B cell (primary cell): ENCODE data around the gene TENM4. TPM values are rescaled to one million over a fixed set of nuclear protein-coding genes. Genes with fewer than 3 reads are reported as not detected.

ENCODE experiments used
- ATAC-seq: fragments of 200-7000 bp; cut with Tn5 transposase; one replicate; pipeline ENCODE4 v1.10.0; 2021; ENCODE audit warnings: low read depth, mild to moderate bottlenecking, moderate number of reproducible peaks, moderate library complexity
- CTCF ChIA-PET: fragments of 350-600 bp; sonication (Branson Sonifier 250); formaldehyde crosslinking; loops from one replicate; lab custom pipeline; 2021; ENCODE audit warnings: antibody characterized with exemption, inconsistent platforms; lab: Charles Lee
- POLR2A ChIA-PET: fragments of 350-600 bp; sonication (Branson Sonifier 250); formaldehyde crosslinking; loops from one replicate; lab custom pipeline; 2021; ENCODE audit warnings: antibody characterized with exemption; lab: Charles Lee
- DNase-seq: peaks from one replicate; pipeline ENCODE4 v3.0.0; 2013
- H2AFZ ChIP-seq: 2 replicates; pipeline ENCODE4 v1.6.1; 2012; ENCODE audit warnings: mild to moderate bottlenecking, low read depth, low read length; ENCODE audit not compliant: insufficient read depth, poor library complexity, severe bottlenecking
- H3K27ac ChIP-seq, 2 donors: 1 replicate in 1 of 2; 2 replicates in 1 of 2; pipeline ENCODE4 v1.5.1; 2012 to 2013; ENCODE audit warnings: low read length in 2 of 2, mild to moderate bottlenecking in 2 of 2, moderate library complexity in 1 of 2
- H3K27me3 ChIP-seq, 4 experiments: fragments of 200-600 bp in 1 of 4; sonication (generic) in 1 of 4; replicated peaks in 1 of 4; 1 replicate in 2 of 4; 2 replicates in 2 of 4; pipeline versions ENCODE4 v1.6.1 to v1.7.0; 2013 to 2016; ENCODE audit warnings: low read length in 3 of 4, mild to moderate bottlenecking in 2 of 4, mixed read lengths in 1 of 4, moderate library complexity in 1 of 4; ENCODE audit not compliant: insufficient read depth in 4 of 4, control insufficient read depth in 3 of 4; ENCODE audit errors: control extremely low read depth in 1 of 4
- H3K36me3 ChIP-seq, 2 experiments: replicated peaks in 1 of 2; 1 replicate in 1 of 2; 2 replicates in 1 of 2; pipeline versions ENCODE4 v1.6.1 to v1.7.1; 2013; ENCODE audit warnings: low read length in 1 of 2; ENCODE audit not compliant: insufficient read depth in 2 of 2, control insufficient read depth in 1 of 2; ENCODE audit errors: control extremely low read depth in 1 of 2, extremely low read depth in 1 of 2
- H3K4me1 ChIP-seq, 2 donors: fragments of 200-600 bp in 1 of 2; sonication (generic) in 1 of 2; 1 replicate in 1 of 2; 2 replicates in 1 of 2; pipeline versions ENCODE4 v1.5.1 to v1.6.1; 2013 to 2017; ENCODE audit warnings: low read length in 2 of 2; ENCODE audit not compliant: control insufficient read depth in 2 of 2, insufficient read depth in 2 of 2
- H3K4me2 ChIP-seq: replicated peaks from 2 replicates; pipeline ENCODE3; 2012; ENCODE audit warnings: mild to moderate bottlenecking, low read depth, low read length; ENCODE audit not compliant: poor library complexity, severe bottlenecking
- H3K4me3 ChIP-seq, 5 experiments: fragments of 200-600 bp in 1 of 5; sonication (generic) in 1 of 5; 1 replicate in 3 of 5; 2 replicates in 2 of 5; pipeline versions ENCODE4 v1.5.1 to v1.7.0; 2011 to 2016; ENCODE audit warnings: low read length in 4 of 5, mild to moderate bottlenecking in 4 of 5, low read depth in 2 of 5, control low read depth in 1 of 5, moderate library complexity in 1 of 5; ENCODE audit not compliant: insufficient read depth in 1 of 5; ENCODE audit errors: control extremely low read depth in 1 of 5, extremely low read depth in 1 of 5
- H3K79me2 ChIP-seq: fragments of 200-600 bp; sonication (generic); one replicate; pipeline ENCODE4 v1.6.0; 2016; ENCODE audit warnings: low read length; ENCODE audit not compliant: control insufficient read depth, insufficient read depth
- H3K9ac ChIP-seq: fragments of 200-600 bp; sonication (generic); 2 replicates; pipeline ENCODE4 v1.6.1; 2017; ENCODE audit warnings: mild to moderate bottlenecking, low read length, moderate library complexity
- H3K9me3 ChIP-seq, 3 donors: one replicate each; pipeline versions ENCODE4 v1.6.1 to v1.7.1; 2013; ENCODE audit warnings: low read length in 2 of 3; ENCODE audit not compliant: control insufficient read depth in 2 of 3, insufficient read depth in 1 of 3; ENCODE audit errors: control extremely low read depth in 1 of 3
- H4K20me1 ChIP-seq: 2 replicates; pipeline ENCODE4 v1.6.0; 2012; ENCODE audit warnings: mild to moderate bottlenecking, low read length; ENCODE audit not compliant: insufficient read depth, control insufficient read depth, poor library complexity, severe bottlenecking
- H3K27ac Mint-ChIP-seq: one replicate; pipeline ENCODE4 v1.8.0; 2021; ENCODE audit warnings: mixed read lengths
- H3K27me3 Mint-ChIP-seq: one replicate; pipeline ENCODE4 v1.8.0; 2021; ENCODE audit warnings: mixed read lengths
- H3K4me1 Mint-ChIP-seq: one replicate; pipeline ENCODE4 v1.8.0; 2021; ENCODE audit warnings: mixed read lengths
- H3K4me3 Mint-ChIP-seq: one replicate; pipeline ENCODE4 v1.8.0; 2021; ENCODE audit warnings: mixed read lengths
- H3K9me3 Mint-ChIP-seq: one replicate; pipeline ENCODE4 v1.8.0; 2022; ENCODE audit warnings: mixed read lengths; ENCODE audit not compliant: insufficient read depth
- CTCF ChIP-seq: fragments of 200-600 bp; IDR thresholded peaks from one replicate; pipeline ENCODE4 v1.8.0; 2022; ENCODE audit warnings: antibody characterized with exemption, mild to moderate bottlenecking
- EZH2 ChIP-seq: IDR thresholded peaks from 2 replicates; pipeline ENCODE4 v1.6.1; 2012; ENCODE audit warnings: borderline replicate concordance, low read depth, mild to moderate bottlenecking, moderate library complexity, low read length; ENCODE audit not compliant: insufficient read depth, poor library complexity, severe bottlenecking
- WGBS: methylation state at CpG from one replicate; pipeline ENCODE4 v1.1.5; 2013; ENCODE audit warnings: missing lambda C conversion rate; ENCODE audit not compliant: insufficient coverage; 5-methylcytosine and 5-hydroxymethylcytosine counted together
- intact Hi-C: fragments of 100-400 bp; cut with micrococcal nuclease; formaldehyde crosslinking; loops from one replicate; pipeline ENCODE4 v1.10.0; 2022
- polyA plus RNA-seq: library from polyadenylated mRNA; depleted of rRNA; stranded (reverse); fragments of >200 nt; gene quantifications from 2 replicates; pipeline ENCODE4 v1.2.3, GENCODE V29; 2012
- total RNA-seq, 2 donors: library from RNA; stranded (reverse); fragments of 120-200 nt in 1 of 2; gene quantifications; 1 replicate in 1 of 2; 2 replicates in 1 of 2; pipeline versions ENCODE4 v1.2.3 to v1.2.4, GENCODE V29; 2013 to 2022

TENM4 gene
- total and polyA plus RNA-seq, 2 donors (not counting 1 experiment from before 2014, with no cell fraction given): 0.09 to 5.7 TPM

DNA sequence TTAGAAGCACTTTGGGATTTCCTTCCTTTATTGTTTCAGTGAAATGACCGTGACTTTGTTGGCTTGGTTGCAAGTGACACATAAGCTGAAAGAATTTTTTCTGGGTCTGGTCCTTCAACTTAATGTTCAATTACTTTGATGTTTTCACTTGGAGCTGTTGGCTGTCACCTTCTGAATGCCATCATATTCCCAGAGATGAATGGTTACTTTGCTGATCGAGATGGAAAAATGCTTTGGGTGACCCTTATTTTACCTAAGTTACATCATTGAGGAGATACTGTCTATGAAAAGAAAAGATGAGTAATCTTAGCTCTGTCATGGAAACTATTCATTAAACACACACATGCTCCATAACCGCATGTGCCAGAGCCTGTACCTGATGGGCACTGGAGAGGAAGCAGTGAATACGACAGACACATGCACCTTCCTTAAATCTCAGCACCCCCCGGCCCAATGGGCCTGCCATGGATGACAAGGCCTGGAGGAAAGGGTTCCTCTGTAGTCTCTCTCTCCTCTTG, 76.9 kb downstream of the TENM4 start:
- Histone ChIP-seq H3K4me2 (no peak overlapping the region), H4K20me1 (no peaks in the 10 kb centered on the region), H2AFZ (no peak overlapping the region), H3K36me3 (no peaks in the 10 kb centered on the region), H3K4me3 (no peak overlapping the region), H3K4me1 (no peaks in the 10 kb centered on the region), H3K9me3 (no peaks in the 10 kb centered on the region), H3K27me3 (peaks cover 0 to 2% (median 0%) of the 10 kb centered on the region in 4 experiments), H3K9ac (no peak overlapping the region), H3K27ac (no peak overlapping the region), H3K79me2 (no peaks in the 10 kb centered on the region)
- Mint-ChIP-seq H3K9me3 (no peaks in the 10 kb centered on the region), H3K4me3 (no peak overlapping the region), H3K4me1 (no peaks in the 10 kb centered on the region), H3K27ac (no peak overlapping the region), H3K27me3 (peaks cover 16% of the 10 kb centered on the region)
- TF ChIP-seq CTCF (no peak), EZH2 (no peak)
- ChIA-PET CTCF (no interaction called here), POLR2A (no interaction called here)
- DNase-seq (no peak), ATAC-seq (no peak)
- intact Hi-C loops: no loop called here
- WGBS: 80% methylated on average over 3 of the region's 5 CpGs

DNA sequence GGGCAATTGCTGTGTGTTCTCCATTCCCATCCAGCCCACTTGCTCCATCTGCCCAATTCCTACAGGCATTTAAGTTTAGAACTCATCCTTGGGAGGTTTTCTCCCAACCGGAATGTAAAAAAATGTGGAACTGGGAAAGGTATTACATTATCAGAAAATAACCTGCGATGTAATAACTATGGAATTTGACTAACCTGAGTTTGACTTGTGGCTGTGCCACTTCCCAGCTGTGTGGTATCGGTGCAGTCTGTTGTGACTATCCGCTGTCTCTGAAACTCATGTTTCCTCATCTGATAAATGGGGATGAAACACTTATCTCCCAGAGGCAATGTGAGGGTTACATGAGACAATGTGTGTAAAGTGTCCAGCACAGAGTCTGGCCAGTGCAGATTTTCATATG, 77.6 kb downstream of the TENM4 start:
- ATAC-seq (no peak), DNase-seq (no peak)
- no peak overlapping the region for H2AFZ ChIP-seq
- H4K20me1 ChIP-seq: no peaks in the 10 kb centered on the region
- H3K4me2 ChIP-seq: no peak overlapping the region
- 96% methylated on average over 3 of the region's 4 CpGs for WGBS
- no peak overlapping the region for H3K4me3 ChIP-seq
- no peaks in the 10 kb centered on the region for H3K27me3 ChIP-seq
- CTCF ChIA-PET: no interaction called here
- TF ChIP-seq CTCF (no peak), EZH2 (no peak)
- H3K27me3 Mint-ChIP-seq: peaks cover 13% of the 10 kb centered on the region
- H3K36me3 ChIP-seq: no peaks in the 10 kb centered on the region
- H3K27ac ChIP-seq: no peak overlapping the region
- no peak overlapping the region for H3K27ac Mint-ChIP-seq
- H3K9me3 ChIP-seq: no peaks in the 10 kb centered on the region
- POLR2A ChIA-PET: no interaction called here
- no peaks in the 10 kb centered on the region for H3K4me1 Mint-ChIP-seq
- H3K4me3 Mint-ChIP-seq: no peak overlapping the region
- intact Hi-C loops: no loop called here
- no peak overlapping the region for H3K9ac ChIP-seq
- no peaks in the 10 kb centered on the region for H3K9me3 Mint-ChIP-seq
- H3K4me1 ChIP-seq: no peaks in the 10 kb centered on the region
- no peaks in the 10 kb centered on the region for H3K79me2 ChIP-seq
